GM18511 (cell line): ENCODE data around the gene BLID.

Experiments
- ATAC-seq: cut with Tn5 transposase; IDR thresholded peaks from one replicate; pipeline ENCODE4 v1.9.1; 2021; ENCODE audit warnings: mild to moderate bottlenecking, moderate library complexity; ENCODE audit not compliant: unreplicated experiment

BLID gene

GRCh38 chr11:122085264-122085663 lies 30.8 kb downstream of the BLID start:
- ATAC-seq = no peak

DNA sequence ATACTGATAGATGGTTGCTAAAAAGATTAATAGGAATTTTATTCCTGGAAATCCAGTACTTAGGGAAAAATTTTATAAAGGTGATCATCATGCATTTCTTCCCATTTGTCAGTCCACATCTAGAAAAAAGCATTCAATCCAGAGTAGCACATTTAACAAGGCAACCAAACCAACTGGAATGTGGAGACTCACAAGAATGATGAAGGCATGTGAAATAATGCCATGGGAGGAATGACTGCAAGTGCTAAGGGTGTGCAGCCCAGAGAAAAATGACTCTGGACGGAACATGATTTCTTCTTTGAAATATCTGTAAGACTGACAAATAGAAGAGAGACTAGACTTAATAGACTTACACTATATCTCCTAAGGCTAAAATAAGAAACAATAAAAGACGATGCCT lies 33.8 kb downstream of the BLID start:
- ATAC-seq = no peak

DNA sequence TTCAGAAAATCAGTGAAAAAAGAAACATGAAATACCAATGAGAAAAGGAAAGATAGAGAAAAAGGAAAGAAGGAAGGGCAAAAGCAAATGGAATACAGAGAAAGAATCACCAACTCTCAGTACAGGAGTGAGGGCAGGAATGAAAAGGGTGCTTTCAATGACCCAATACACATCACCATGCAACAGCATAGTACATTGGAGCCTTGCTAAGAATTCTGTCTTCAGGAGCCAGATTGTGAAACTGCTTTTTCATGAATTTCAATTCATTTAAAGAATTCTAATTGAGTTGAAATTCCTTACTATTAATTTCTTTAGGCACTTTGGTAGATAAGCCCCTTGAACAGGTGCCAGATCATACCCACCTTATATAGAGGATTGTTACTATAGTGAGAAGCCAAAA lies 34.9 kb downstream of the BLID start:
- no peak for ATAC-seq

GRCh38 chr11:122077459-122077858 lies 38.6 kb downstream of the BLID start:
- no peak for ATAC-seq

DNA sequence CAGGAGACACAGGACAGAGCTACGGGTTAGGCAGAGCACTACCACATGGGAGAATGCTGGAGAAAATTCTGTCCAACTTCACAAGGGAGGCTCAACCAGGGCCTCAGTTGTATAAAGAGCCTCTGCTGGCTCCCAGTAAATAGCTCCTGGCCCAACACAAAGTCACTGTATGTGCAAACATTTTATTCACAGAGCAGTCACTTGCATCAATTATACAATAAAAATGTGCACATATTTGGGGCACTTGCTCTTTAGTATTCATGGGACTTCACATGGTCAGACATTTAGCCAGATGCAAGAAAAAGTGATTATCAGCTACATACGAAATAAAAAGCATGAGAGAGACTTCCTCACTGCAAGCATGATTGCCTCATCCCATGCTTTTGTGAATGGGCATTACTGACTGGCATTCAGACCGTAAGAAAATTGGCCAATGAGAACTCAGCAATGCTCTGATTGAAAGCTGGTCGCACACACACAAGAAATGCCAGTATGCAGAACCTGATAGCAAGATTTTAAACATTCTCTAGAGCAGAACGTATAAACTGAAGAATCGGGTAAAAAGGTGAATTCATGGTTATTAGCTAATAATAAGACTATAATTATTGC lies 39.4 kb downstream of the BLID start:
- no peak for ATAC-seq

- ATAC-seq = no peak
Observed at GRCh38 chr11:122075016-122075415, 41.0 kb downstream of the BLID start.

GRCh38 chr11:122074022-122074421 lies 42.0 kb downstream of the BLID start:
- ATAC-seq = no peak

- ATAC-seq = no peak
Observed at GRCh38 chr11:122071709-122072202, 44.3 kb downstream of the BLID start.

GRCh38 chr11:122069707-122070360 lies 46.2 kb downstream of the BLID start:
- ATAC-seq = no peak

DNA sequence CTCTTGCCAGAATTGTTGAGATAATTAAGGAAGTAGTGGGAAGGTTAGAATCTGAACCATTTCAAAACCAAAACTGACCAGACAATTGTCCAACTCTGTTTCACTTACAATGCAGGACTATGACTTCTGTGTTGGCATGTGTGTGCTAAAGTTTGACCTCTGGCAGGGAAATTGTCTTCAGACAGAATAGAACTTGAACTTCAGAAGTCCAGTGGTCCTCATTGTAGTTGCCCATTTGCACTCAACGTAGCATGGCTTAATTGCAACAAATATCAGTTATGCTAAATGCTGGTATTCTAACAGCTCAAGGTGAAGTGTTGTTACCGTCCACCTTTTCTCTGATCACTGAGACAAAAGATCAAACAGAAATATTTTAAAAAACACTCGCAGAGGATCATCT lies 47.2 kb downstream of the BLID start:
- ATAC-seq = no peak

GRCh38 chr11:122068141-122068540 lies 47.9 kb downstream of the BLID start:
- no peak for ATAC-seq
